SK-N-SH (cell line): Measurements from ENCODE around the gene SLC35E2B. TPM values are rescaled to one million over a fixed set of nuclear protein-coding genes. Genes with fewer than 3 reads are reported as not detected.
"Not testable (repeated sequence)": the region's sequence is repeated elsewhere in the genome, so short reads cannot be mapped to it uniquely, and the experiment has no call there.

ENCODE experiments used
- CTCF ChIA-PET: fragments of 300-600, 350-600 bp; formaldehyde crosslinking; extraction: SDS; loops from one replicate; lab custom pipeline; 2021; lab: Yijun Ruan, JAX
- POLR2A ChIA-PET: fragments of 350-600 bp; sonication (Branson Sonifier 250); formaldehyde crosslinking; extraction: SDS; loops from one replicate; lab custom pipeline; 2020; ENCODE audit warnings: antibody characterized with exemption, inconsistent platforms; lab: Yijun Ruan, JAX
- DNase-seq: peaks from one replicate; pipeline ENCODE4 v3.0.0; 2012
- H2AFZ ChIP-seq: fragments of 200-600 bp; sonication (generic); 2 replicates; pipeline ENCODE4 v1.8.1; 2016; ENCODE audit warnings: antibody characterized with exemption, mild to moderate bottlenecking, low read depth
- H3F3A ChIP-seq: fragments of 200-600 bp; sonication (generic); replicated peaks from 2 replicates; pipeline ENCODE3; 2016; ENCODE audit warnings: antibody characterized with exemption, mild to moderate bottlenecking; ENCODE audit not compliant: insufficient read depth
- H3K27ac ChIP-seq, 2 experiments: fragments of 200-500 bp in 1 of 2; fragments of 200-600 bp in 1 of 2; sonication (Bioruptor generic) in 1 of 2; sonication (generic), shearing (Covaris generic) in 1 of 2; 2 replicates each; pipeline versions ENCODE4 v1.5.1 to v1.6.1; 2014 to 2016; ENCODE audit warnings: low read depth in 2 of 2, inconsistent platforms in 1 of 2, low read length in 1 of 2, mild to moderate bottlenecking in 1 of 2, mixed read lengths in 1 of 2
- H3K27me3 ChIP-seq: fragments of 200-600 bp; sonication (generic), shearing (Covaris generic); 2 replicates; pipeline ENCODE4 v1.6.1; 2016; ENCODE audit warnings: mixed run types; ENCODE audit not compliant: insufficient read depth
- H3K36me3 ChIP-seq, 2 experiments: fragments of 200-500 bp in 1 of 2; fragments of 200-600 bp in 1 of 2; sonication (Bioruptor generic) in 1 of 2; sonication (generic) in 1 of 2; replicated peaks in 1 of 2; 2 replicates each; pipeline versions ENCODE3 to v1.5.1; 2014 to 2016; ENCODE audit warnings: low read length in 1 of 2, mild to moderate bottlenecking in 1 of 2; ENCODE audit not compliant: insufficient read depth in 2 of 2, control insufficient read depth in 1 of 2
- H3K4me1 ChIP-seq, 2 experiments: fragments of 200-500 bp in 1 of 2; fragments of 200-600 bp in 1 of 2; sonication (Bioruptor generic) in 1 of 2; sonication (generic), shearing (Covaris generic) in 1 of 2; 2 replicates each; pipeline versions ENCODE4 v1.5.1 to v1.6.1; 2014 to 2016; ENCODE audit warnings: low read depth in 1 of 2, low read length in 1 of 2, mixed run types in 1 of 2; ENCODE audit not compliant: insufficient read depth in 2 of 2, control insufficient read depth in 1 of 2
- H3K4me2 ChIP-seq: fragments of 200-600 bp; sonication (generic), shearing (Covaris generic); 2 replicates; pipeline ENCODE4 v1.6.1; 2017; ENCODE audit warnings: mixed run types
- H3K4me3 ChIP-seq, 2 experiments: fragments of 200-500 bp in 1 of 2; fragments of 200-600 bp in 1 of 2; sonication (Bioruptor generic) in 1 of 2; sonication (generic), shearing (Covaris generic) in 1 of 2; 2 replicates each; pipeline versions ENCODE4 v1.5.1 to v1.8.1; 2014 to 2016; ENCODE audit warnings: low read depth in 2 of 2, inconsistent platforms in 1 of 2, low read length in 1 of 2, mild to moderate bottlenecking in 1 of 2, mixed read lengths in 1 of 2, moderate library complexity in 1 of 2
- H3K79me2 ChIP-seq: fragments of 200-600 bp; sonication (generic); 2 replicates; pipeline ENCODE4 v1.8.1; 2017; ENCODE audit warnings: mild to moderate bottlenecking; ENCODE audit not compliant: insufficient read depth
- H3K9ac ChIP-seq: fragments of 200-600 bp; sonication (generic); 2 replicates; pipeline ENCODE4 v1.6.1; 2017; ENCODE audit warnings: mixed run types
- H3K9me2 ChIP-seq: fragments of 200-600 bp; sonication (generic); 2 replicates; pipeline ENCODE4 v1.6.1; 2017; ENCODE audit warnings: mixed run types
- H3K9me3 ChIP-seq: fragments of 200-600 bp; sonication (generic); 2 replicates; pipeline ENCODE4 v1.6.1; 2017; ENCODE audit warnings: mixed run types, mild to moderate bottlenecking, moderate library complexity
- H4K20me1 ChIP-seq: fragments of 200-600 bp; sonication (generic); 2 replicates; pipeline ENCODE4 v1.6.1; 2017; ENCODE audit warnings: mild to moderate bottlenecking, mixed run types; ENCODE audit not compliant: insufficient read depth
- EP300 ChIP-seq, 2 experiments: IDR thresholded peaks; 2 replicates each; pipeline versions ENCODE4 v1.4.0 to v1.6.1; 2012; ENCODE audit warnings: borderline replicate concordance in 1 of 2, low read depth in 1 of 2, low read length in 1 of 2
- RCOR1 ChIP-seq: fragments of 150-350 bp; IDR thresholded peaks from 2 replicates; pipeline ENCODE4 v1.6.1; 2017; ENCODE audit warnings: antibody characterized with exemption, low read length
- TAF1 ChIP-seq: IDR thresholded peaks from 2 replicates; pipeline ENCODE4 v1.6.1; 2012; ENCODE audit warnings: low read depth, mild to moderate bottlenecking, low read length, moderate library complexity, borderline replicate concordance
- TEAD4 ChIP-seq: IDR thresholded peaks from 2 replicates; pipeline ENCODE4 v1.4.0; 2012; ENCODE audit warnings: mild to moderate bottlenecking, borderline replicate concordance; ENCODE audit not compliant: insufficient read depth
- WGBS: methylation state at CpG from one replicate; pipeline ENCODE4 v1.1.6; 2017; ENCODE audit warnings: low lambda C conversion rate; 5-methylcytosine and 5-hydroxymethylcytosine counted together
- polyA plus RNA-seq, 3 experiments: library from polyadenylated mRNA; depleted of rRNA; stranded (reverse); fragments of >200 nt; gene quantifications; 2 replicates each; pipeline ENCODE4 v1.2.3, GENCODE V29; 2012
- TF ChIP-seq, protein P1 (sequence below): IDR thresholded peaks from 2 replicates; pipeline ENCODE4 v1.4.0; 2012; ENCODE audit warnings: low read depth
- TF ChIP-seq, protein P2 (sequence below): fragments of 150-350 bp; IDR thresholded peaks from 2 replicates; pipeline ENCODE4 v1.6.1; 2017; ENCODE audit warnings: antibody characterized with exemption, low read length, low read depth, borderline replicate concordance

Gene SLC35E2B
- polyA plus RNA-seq, 1 of the 3 experiments (the other 2 are of a cell fraction) = 20.5 TPM

DNA sequence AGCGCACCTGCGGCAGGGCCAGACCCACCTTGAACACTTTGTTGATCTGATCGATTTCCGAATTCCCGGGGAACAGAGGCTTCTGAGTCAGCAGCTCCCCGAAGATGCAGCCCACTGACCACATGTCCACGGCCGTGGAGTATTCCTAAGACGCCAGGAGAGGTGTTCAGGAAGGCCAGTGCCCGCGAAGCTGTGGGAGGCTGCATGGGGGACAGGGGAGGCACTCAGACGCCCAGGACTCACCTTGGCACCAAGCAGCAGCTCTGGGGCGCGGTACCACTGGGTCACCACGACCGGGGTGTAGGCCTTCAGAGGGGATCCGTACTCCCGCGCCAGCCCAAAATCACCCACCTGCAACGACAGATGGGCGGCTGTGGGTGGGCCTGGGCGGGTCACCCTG, 11.2 kb upstream of the SLC35E2B start:
- Histone ChIP-seq H3K4me1 (no peaks in the 10 kb centered on the region), H3K4me2 (no peak overlapping the region), H3K9me2 (no peaks in the 10 kb centered on the region), H3K27me3 (no peaks in the 10 kb centered on the region), H2AFZ (no peak overlapping the region), H3K79me2 (no peaks in the 10 kb centered on the region), H3K27ac (no peak overlapping the region), H3K9ac (no peak overlapping the region), H4K20me1 (no peaks in the 10 kb centered on the region), H3K36me3 (peaks cover 0 to 4% of the 10 kb centered on the region in 2 experiments), H3K9me3 (no peaks in the 10 kb centered on the region), H3F3A (no peaks in the 10 kb centered on the region), H3K4me3 (no peak overlapping the region)
- DNase-seq = peak; percentile 9
- CTCF ChIA-PET = no interaction called here
- POLR2A ChIA-PET = no interaction called here
- TF ChIP-seq TAF1 (no peak), TEAD4 (no peak), RCOR1 (no peak), EP300 (IDR thresholded peaks at IDR 0.05; ENCODE audit: borderline replicate concordance in 1 of 2, low read depth in 1 of 2, low read length in 1 of 2) (no peak)
- TF ChIP-seq, protein P1, sequence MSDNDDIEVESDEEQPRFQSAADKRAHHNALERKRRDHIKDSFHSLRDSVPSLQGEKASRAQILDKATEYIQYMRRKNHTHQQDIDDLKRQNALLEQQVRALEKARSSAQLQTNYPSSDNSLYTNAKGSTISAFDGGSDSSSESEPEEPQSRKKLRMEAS = no peak
- TF ChIP-seq, protein P2, sequence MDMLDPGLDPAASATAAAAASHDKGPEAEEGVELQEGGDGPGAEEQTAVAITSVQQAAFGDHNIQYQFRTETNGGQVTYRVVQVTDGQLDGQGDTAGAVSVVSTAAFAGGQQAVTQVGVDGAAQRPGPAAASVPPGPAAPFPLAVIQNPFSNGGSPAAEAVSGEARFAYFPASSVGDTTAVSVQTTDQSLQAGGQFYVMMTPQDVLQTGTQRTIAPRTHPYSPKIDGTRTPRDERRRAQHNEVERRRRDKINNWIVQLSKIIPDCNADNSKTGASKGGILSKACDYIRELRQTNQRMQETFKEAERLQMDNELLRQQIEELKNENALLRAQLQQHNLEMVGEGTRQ = no peak
- WGBS = 100% methylated on average over 7 of the region's 22 CpGs

DNA sequence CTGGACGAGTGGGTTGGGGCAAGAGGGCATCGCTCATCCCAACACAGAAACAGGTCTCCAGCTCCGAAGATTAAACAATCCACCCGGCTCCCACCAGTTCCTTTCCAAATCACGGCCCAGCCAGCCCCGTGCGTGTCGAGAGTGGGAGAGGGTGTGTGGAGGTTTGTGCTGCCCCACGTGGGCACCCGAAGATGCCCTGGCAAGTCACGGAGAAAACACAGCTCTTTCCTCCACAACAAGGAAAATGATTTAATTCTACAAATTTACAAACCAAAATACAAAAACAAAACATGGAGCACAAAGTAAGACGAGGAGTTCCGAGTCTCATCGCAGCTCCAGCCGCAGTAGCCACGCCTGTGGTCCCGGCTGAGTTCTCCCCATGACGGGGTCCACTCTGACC, 9.9 kb upstream of the SLC35E2B start:
- H3K79me2 ChIP-seq, H3K36me3 ChIP-seq, DNase-seq, H3K9me2 ChIP-seq, H3F3A ChIP-seq, H3K27me3 ChIP-seq, H3K4me2 ChIP-seq, H3K27ac ChIP-seq, H3K9me3 ChIP-seq, H2AFZ ChIP-seq, H3K9ac ChIP-seq, CTCF ChIA-PET, H3K4me1 ChIP-seq, H4K20me1 ChIP-seq, H3K4me3 ChIP-seq, POLR2A ChIA-PET: not testable (repeated sequence)
- WGBS = 85% methylated on average over 6 of the region's 18 CpGs

DNA sequence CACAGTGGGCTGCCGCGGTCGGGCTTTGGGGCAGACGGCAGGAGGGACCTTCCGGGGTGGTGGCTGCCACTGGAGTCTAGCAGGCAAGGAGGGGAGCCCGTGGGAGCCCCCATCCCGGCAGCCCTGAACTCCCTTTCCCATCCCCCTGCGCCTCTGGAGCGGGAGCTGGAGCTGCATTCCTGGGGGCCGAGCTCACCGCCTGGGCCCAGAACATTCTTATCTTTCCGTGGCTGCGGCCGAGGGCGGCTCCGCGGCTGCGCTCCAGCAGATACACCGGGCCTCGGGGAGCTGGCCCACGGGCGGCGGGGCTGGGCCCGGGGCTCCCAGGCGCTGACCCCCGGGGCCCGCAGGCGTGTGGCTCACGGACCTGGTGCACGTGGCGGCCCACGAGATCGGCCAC, 8.0 kb upstream of the SLC35E2B start:
- H3K4me1 ChIP-seq, H3K79me2 ChIP-seq, H2AFZ ChIP-seq, H3K27ac ChIP-seq, POLR2A ChIA-PET, H3K36me3 ChIP-seq, H3K4me2 ChIP-seq, H3K9ac ChIP-seq, H3K9me2 ChIP-seq, H3K27me3 ChIP-seq, H4K20me1 ChIP-seq, H3K9me3 ChIP-seq, CTCF ChIA-PET, H3F3A ChIP-seq, DNase-seq, H3K4me3 ChIP-seq: not testable (repeated sequence)
- WGBS = no CpG with 5 or more reads among the region's 33 CpGs

DNA sequence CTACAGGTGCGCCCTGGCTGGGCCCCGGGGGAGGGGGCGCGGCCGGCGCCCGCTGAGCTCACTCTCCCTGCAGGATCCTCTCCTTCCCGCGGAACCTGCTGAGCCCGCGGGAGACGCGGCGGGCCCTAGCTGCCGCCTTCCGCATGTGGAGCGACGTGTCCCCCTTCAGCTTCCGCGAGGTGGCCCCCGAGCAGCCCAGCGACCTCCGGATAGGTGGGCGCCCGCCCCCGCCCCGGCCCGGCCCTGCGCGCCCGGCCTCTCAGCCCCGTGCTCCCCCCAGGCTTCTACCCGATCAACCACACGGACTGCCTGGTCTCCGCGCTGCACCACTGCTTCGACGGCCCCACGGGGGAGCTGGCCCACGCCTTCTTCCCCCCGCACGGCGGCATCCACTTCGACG, 7.5 kb upstream of the SLC35E2B start:
- CTCF ChIA-PET, H3K9me2 ChIP-seq, H3F3A ChIP-seq, H3K36me3 ChIP-seq, H3K9ac ChIP-seq, POLR2A ChIA-PET, DNase-seq, H3K27ac ChIP-seq, H3K9me3 ChIP-seq, H3K79me2 ChIP-seq, H2AFZ ChIP-seq, H4K20me1 ChIP-seq, H3K27me3 ChIP-seq, H3K4me3 ChIP-seq, H3K4me1 ChIP-seq, H3K4me2 ChIP-seq: not testable (repeated sequence)
- no CpG with 5 or more reads among the region's 45 CpGs for WGBS

DNA sequence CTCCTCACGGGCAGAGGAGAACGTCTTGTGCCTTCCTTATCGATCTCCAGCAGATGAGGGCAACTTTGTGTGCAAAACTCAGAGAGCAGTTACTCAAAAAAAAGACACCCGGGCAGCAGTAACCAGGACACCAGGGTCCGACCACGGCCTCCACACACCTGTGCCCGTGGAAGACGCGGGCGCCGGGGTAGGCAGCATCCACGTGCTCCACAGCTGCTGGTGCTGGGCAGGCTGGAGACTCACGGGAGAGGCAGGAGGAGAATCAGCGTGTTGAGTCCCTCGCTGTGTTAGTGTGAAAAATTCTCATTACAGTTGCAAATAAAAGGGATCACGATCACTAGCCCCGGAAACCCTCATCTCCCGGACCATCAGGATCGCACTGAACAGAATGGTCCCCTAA, 6.5 kb upstream of the SLC35E2B start:
- POLR2A ChIA-PET, H3F3A ChIP-seq, H3K27me3 ChIP-seq, H3K79me2 ChIP-seq, H3K9me3 ChIP-seq, H3K9ac ChIP-seq, H3K4me2 ChIP-seq, H3K4me1 ChIP-seq, DNase-seq, H3K36me3 ChIP-seq, H4K20me1 ChIP-seq, CTCF ChIA-PET, H2AFZ ChIP-seq, H3K9me2 ChIP-seq, H3K4me3 ChIP-seq, H3K27ac ChIP-seq: not testable (repeated sequence)
- WGBS = no CpG with 5 or more reads among the region's 19 CpGs
